GM08714 (cell line): ENCODE data around the gene FHOD1.
A peak's percentile ranks its signal among the peaks of the same experiment; 100 is the strongest.

Source experiments
- H3K4me3 ChIP-seq: fragments of 200-500 bp; sonication (Bioruptor generic); 2 replicates; pipeline ENCODE4 v1.5.1; 2014; ENCODE audit warnings: mild to moderate bottlenecking, low read length, inconsistent platforms
- ZNF274 ChIP-seq: IDR thresholded peaks from 2 replicates; pipeline ENCODE4 v1.6.1; 2012; ENCODE audit warnings: mild to moderate bottlenecking, low read depth, low read length

Gene FHOD1

DNA sequence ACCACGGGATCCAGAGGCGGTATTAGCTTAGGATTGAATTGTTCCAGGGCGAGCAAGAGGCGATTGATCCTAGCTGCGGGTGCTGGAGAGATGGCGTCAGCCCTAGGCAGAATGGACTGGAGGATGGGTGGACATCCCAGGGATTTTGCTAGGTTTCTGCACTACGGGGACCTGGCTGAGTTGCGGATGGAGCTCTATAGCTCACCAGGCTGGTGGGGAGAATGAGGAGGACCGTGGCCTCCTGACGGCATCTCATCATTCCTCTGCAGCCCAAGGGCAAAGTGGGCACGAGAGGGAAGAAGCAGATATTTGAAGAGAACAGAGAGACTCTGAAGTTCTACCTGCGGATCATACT is 19.7 kb downstream of the FHOD1 start:
- peak overlapping the region; percentile 90 for H3K4me3 ChIP-seq
- TF ChIP-seq ZNF274: no peak

DNA sequence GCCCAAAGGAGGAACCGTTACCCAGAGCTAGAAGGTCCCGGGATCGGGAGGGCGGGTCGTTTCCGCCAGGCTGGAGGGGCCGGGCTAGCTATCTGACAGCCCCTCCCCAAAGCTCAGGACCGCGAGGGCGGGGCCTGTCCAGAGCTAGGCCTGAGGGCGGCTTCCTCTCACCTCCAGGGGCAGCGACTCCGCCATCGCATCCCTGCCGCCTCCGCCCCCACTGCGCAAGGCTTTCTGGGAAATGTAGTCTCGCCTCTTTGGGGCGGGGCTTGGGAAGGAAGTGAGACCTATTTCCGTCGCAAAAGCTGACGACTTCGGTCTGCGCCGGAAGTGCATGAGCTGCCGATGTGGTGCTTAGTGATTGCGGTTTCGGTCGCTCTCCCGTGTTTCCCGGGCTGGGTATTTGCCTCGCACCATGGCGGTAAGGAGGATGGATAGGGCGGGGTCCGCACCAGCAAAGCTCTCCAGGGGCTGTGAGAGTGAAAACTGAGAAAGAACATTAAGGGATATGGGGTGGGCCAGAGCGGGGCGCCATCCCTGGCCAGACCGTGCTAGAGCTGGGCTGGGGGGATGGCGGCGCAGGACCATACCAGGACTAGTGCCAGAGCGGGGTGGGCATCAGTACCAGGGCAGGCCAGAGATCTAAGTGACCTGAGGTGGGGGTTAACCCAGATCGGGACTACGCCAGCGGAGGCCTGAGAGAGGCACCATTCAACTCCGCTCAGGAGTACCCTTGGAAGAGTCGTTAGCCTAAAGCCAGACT is 20.3 kb downstream of the FHOD1 start, which contains the start of gene TMEM208:
TSS of gene TMEM208 (plus strand) at position 327 of the 763 bp plus-strand sequence. CDS start at position 416, 89 bp downstream.
- H3K4me3 ChIP-seq: peak within 1 kb of the TSS; percentile 90
- no peak for TF ChIP-seq ZNF274

DNA sequence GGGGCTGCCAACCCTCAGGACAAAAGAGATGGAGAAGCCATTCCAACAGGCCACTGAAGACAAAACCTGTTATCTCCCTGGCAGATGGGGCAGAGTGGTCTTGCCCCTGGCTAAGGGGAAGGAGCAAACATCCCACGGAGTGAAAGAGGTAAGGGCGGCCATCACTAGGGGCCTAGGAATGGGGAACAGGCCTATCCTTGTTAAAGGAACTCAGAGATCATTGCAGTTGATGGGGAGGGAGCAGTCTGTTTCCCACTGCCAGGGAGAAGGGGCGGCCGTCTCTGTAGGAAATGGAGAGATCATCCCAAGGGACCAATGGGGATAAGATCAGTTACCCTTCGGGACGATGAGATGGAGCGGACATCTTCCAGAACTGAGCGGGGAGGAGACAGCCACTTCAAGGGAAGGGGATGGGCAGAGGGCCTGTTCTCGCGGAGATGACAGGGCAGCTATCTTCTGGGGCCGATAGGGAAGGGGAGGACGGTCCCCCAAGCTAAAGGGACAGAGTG is 20.9 kb downstream of the FHOD1 start:
- H3K4me3 ChIP-seq: peak overlapping the region; percentile 87
- TF ChIP-seq ZNF274: no peak

DNA sequence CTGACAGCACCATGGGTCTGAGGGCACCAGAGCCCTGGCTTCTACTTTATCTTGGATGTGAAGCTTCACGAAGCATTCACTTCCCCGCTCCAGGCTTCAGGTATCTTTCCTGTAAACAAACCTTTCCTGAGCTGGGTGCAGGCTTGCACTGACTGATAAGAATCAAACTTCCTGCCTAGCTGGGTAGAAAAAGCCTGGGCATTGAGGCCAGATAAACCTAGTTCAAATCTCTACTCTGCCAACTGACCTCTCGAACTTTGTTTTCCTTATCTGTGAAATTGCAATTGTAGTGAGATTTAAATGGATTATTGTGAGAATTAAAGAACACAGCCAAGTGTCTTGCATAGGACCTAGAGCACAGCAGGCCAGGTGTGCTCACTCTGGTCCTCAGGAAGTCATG is 23.3 kb downstream of the FHOD1 start:
- no peak overlapping the region for H3K4me3 ChIP-seq
- no peak for TF ChIP-seq ZNF274

DNA sequence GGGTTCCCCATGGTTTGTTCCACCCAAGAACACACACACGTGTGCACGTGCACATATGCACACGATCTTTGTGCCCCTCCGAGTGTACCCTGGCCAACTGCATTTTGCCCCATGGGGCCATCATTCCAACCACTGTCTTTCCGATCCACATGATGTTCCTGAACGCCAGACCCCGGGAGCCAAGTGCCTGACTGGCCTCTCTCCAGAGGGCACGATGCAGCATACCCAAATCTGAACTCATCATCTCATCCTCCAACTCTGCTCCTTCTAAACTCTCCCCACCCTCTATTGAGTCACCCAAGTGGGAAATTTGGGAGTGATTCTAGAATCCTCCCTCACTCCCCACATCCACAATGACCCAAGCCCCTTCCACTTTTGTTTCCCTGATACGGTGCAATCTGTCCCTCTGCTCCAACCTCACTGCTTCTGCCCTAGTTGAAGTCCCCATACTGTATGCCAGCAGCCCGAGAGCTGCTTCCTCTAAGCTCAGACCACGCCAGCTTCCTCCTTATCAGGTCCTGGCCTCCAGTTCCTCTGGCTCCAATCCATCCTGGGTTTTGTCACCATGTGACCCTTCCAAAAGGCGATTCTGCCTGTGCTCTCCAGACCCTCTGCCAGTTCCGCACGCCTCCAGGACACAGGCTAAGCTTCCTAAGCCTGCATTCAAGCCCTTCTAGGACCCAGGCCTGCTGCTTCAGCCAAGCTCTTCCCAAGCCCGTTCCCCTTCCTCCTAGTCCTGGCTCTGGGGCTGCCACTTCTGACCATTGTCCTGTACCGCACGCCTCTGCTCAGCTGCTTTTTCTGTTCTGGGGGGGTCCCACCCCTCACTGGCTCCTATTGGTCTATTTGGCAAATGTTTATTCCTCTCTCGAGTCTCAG is 30.4 kb downstream of the FHOD1 start:
- no peak overlapping the region for H3K4me3 ChIP-seq
- TF ChIP-seq ZNF274: no peak

DNA sequence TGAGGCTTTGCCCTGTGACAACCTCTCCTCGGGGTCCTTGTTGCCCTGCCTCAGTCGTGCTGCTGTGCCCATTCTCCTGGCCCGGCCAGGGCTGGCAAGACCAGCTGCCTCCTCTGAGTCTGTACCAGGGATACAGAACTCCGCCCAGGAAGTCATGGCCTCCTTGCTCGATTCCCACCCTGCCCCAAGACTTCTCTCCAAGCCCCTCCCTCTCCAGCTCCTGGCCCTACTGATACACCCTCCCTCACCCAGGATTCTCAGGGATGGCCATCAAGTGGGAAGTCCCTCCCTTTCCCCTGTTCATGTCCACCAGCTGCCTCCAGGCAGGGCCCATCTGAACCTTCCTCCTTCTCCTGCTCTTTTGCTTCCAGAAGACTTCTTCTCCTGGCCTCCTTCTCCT is 31.6 kb downstream of the FHOD1 start:
- H3K4me3 ChIP-seq: no peak overlapping the region
- no peak for TF ChIP-seq ZNF274

DNA sequence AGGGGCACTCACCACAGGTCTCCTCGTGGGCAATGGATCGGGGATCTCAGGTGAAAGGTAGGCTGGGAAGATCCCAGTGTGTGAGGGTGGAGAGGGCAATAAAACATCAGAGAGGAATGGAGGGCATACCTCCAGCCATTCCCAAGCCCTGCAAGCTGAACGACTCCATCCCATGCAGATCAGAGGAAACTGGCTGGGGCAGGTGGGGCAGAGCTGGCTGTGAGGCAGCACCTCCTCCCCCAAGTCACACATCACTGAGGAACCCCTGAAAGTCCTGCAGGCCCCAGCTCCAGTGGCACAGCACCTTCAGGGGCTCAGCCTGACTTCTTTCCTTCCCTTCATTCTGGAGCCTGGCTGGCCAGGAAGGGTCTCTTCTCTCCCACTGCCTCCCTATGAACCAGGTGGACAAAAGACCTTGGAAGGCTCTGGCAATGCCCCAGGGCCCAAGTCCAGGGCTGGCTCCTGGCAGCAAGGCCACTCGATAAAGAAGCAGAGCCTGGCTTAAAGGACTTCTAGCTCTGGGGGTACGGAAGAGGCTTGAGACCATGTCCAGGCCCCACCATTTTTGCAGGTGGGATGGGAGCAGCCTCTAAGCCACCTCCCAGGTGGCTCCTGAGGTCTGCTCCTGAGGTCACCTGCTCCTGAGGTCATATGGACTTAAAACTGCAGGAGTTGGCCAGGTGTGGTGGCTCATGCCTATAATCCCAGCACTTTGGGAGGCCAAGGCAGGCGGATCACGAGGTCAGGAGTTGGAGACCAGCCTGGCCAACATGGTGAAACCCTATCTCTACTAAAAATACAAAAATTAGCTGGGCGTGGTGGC is 33.9 kb downstream of the FHOD1 start:
- H3K4me3 ChIP-seq: no peak overlapping the region
- TF ChIP-seq ZNF274: no peak

DNA sequence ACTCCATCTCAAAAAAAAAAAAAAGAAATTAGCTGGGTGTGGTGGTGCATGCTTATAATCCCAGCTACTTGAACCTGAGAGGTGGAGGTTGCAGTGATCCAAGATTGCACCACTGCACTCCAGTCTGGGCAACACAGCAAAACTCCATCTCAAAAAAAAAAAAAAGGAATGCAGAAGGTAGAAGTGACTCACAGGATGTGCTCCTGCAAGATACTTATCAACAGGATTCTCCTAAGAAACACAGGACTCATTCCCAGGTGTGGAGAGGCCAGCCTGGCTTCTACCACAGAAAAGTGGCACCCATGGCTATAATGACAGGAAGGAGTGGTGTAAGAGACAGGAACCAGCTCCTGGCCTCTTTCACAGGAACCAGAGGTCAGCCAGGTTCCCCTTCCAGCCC is 34.5 kb downstream of the FHOD1 start:
- no peak for TF ChIP-seq ZNF274
- no peak overlapping the region for H3K4me3 ChIP-seq

DNA sequence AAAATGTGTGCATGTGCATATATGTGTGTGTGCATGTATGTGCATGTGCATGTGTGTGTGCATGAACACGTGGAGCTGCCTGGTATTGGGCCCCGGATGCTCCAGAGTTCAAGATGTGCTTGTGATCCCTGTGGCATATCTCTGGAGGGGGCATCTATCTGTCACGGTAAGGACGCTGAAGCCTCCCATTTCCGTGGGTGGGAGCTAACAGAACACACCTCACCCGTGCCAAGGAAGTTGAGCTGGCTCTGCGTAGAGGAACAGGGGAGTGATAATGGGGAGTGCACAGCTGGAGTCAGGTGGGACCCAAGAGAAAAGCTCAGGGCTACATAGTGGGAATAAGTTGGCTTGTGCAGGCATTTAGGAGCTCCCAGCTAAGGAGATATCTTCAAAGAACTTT is 35.6 kb downstream of the FHOD1 start:
- TF ChIP-seq ZNF274: no peak
- H3K4me3 ChIP-seq: no peak overlapping the region

DNA sequence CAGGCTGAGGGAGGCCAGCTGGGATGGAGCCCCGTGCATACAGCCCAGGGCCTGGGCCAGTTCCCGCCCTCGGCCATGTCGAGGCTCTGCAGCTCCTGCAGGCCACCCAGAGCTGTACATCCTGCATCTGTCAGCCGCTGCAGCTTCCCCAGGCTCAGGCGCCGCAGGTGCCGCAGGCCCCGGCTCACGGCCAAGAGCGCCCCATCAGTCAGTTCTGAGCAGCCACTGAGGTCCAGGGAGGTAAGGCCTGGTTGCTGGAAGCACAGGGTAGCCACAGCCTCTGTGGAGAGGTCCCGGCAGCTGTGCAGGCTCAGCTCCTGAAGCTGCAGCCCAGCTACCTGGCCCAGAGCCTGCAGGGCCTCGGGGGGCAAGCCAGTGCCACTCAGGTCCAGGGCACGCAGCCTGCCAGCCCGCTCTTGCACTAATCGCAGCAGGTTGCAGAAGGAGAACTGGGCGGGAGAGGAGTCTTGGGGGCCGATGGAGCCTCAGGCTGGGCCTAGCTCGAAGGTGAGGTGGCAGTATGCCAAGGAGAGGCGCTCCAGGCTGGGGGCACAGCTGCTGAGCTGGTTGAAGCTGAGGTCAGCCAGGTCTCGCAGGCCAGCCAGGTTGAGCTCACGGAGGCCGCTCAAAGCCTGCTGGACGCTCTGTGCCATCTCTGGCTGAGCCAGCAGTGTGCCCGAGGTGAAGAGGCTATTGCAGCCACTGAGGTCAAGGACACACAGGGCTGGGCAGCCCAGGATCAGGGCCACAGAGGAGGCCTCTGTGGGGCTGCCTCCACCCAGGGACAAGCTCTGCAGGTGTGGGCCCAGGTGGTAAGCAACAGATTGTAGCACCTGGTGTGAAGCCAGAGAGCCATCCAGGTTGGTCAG is 37.0 kb downstream of the FHOD1 start:
- no peak for TF ChIP-seq ZNF274
- H3K4me3 ChIP-seq: no peak overlapping the region

DNA sequence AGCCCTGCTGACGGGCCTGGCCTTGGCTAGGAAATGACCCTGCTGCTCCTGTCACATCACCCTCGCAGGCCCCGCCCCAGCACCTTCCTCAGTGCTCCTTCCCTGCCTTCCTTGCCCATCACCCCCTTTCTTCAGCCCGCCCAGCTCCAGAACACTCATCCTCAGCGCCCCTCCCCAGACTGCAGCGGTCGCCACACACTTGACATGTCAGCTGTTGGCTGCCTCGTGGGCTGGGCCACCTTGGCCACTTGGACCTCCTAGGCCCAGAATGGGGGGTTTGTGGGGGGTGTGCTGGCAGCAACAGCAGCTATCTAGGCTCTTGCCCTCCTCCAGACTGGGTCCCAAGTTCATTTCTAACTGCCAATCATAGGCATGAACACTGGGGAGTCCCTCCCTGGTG is 37.7 kb downstream of the FHOD1 start:
- no peak for TF ChIP-seq ZNF274
- H3K4me3 ChIP-seq: no peak overlapping the region

DNA sequence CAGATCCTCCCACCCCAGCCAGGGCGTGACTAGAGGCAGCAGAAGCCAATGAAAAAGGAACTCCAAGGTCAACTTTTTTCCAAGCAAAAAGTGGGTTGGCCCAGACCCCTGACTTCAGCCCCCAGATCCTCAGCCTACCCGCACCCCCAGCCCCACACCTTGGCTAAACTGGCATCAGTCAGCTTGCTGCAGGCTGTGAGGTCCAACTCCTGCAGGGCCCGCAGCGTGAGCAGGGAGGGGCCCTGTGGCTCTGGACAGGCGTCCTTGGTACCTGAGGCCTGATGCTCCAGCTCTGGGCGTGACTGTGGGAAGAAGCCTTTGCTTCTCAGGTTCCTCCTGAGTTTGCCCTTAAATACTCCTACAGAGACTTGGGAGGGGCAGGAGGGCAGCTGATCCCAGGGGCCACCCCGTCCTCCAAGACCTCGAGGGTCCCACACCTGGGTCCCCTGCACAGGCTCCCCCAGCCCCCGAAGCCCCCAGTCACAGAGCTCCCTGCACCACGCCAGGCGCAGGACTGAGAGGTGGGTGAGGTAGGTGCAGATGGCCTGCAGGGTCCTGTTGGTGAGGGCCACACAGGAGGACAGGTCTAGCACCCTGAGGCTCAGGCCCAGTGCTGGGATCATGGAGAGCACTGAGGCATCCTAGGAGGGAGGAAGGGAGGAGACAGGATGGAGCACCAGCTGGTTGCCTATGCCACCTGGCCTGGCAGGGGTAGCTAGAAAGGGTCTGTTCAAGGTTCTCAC is 39.0 kb downstream of the FHOD1 start:
- TF ChIP-seq ZNF274: no peak
- no peak overlapping the region for H3K4me3 ChIP-seq
